Smooth muscle cell (in vitro differentiated cells): ENCODE data around the gene ESF1. TPM values are rescaled to one million over a fixed set of nuclear protein-coding genes. Genes with fewer than 3 reads are reported as not detected.

Experiments
- DNase-seq: peaks from one replicate; lab custom pipeline; 2025; ENCODE audit not compliant: unreplicated experiment; lab: John Stamatoyannopoulos, UW
- H2AFZ ChIP-seq: fragments of 200-600 bp; sonication (generic); 2 replicates; pipeline ENCODE4 v1.6.0; 2016; ENCODE audit warnings: antibody characterized with exemption, low read depth, mild to moderate bottlenecking
- H3F3A ChIP-seq: fragments of 200-600 bp; sonication (generic); 2 replicates; pipeline ENCODE4 v1.6.0; 2017; ENCODE audit warnings: antibody characterized with exemption, low read depth
- H3K27ac ChIP-seq: fragments of 200-600 bp; sonication (generic); 2 replicates; pipeline ENCODE4 v1.5.1; 2016; ENCODE audit warnings: low read depth, mild to moderate bottlenecking
- H3K27me3 ChIP-seq: fragments of 200-600 bp; sonication (generic); 2 replicates; pipeline ENCODE4 v1.6.1; 2016; ENCODE audit warnings: low read depth, mild to moderate bottlenecking
- H3K36me3 ChIP-seq: fragments of 200-600 bp; sonication (generic); 2 replicates; pipeline ENCODE4 v1.5.1; 2016; ENCODE audit warnings: low read depth
- H3K4me1 ChIP-seq: fragments of 200-600 bp; sonication (generic); 2 replicates; pipeline ENCODE4 v1.5.1; 2016; ENCODE audit warnings: low read depth
- H3K4me2 ChIP-seq: fragments of 200-600 bp; sonication (generic); 2 replicates; pipeline ENCODE4 v1.6.0; 2016; ENCODE audit warnings: mild to moderate bottlenecking
- H3K4me3 ChIP-seq: fragments of 200-600 bp; sonication (generic); 2 replicates; pipeline ENCODE4 v1.5.1; 2016; ENCODE audit warnings: mild to moderate bottlenecking
- H3K79me2 ChIP-seq: fragments of 200-600 bp; sonication (generic); 2 replicates; pipeline ENCODE4 v1.6.0; 2016; ENCODE audit warnings: low read depth, mild to moderate bottlenecking
- H3K9ac ChIP-seq: fragments of 200-600 bp; sonication (generic); 2 replicates; pipeline ENCODE4 v1.6.0; 2016; ENCODE audit warnings: low read depth
- H3K9me3 ChIP-seq: fragments of 200-600 bp; sonication (generic); replicated peaks from 2 replicates; pipeline ENCODE4 v1.5.1; 2016; ENCODE audit warnings: low read depth
- H4K20me1 ChIP-seq: fragments of 200-600 bp; sonication (generic); 2 replicates; pipeline ENCODE4 v1.6.0; 2016; ENCODE audit warnings: low read depth
- CTCF ChIP-seq: fragments of 200-600 bp; sonication (generic); IDR thresholded peaks from 2 replicates; pipeline ENCODE4 v1.5.1; 2017; ENCODE audit warnings: borderline replicate concordance, mild to moderate bottlenecking, antibody characterized with exemption; ENCODE audit not compliant: insufficient read depth, poor library complexity, severe bottlenecking
- WGBS: methylation state at CpG from one replicate; pipeline ENCODE4 v1.1.7; 2016; ENCODE audit warnings: low lambda C conversion rate; 5-methylcytosine and 5-hydroxymethylcytosine counted together
- polyA plus RNA-seq: library from polyadenylated mRNA; unstranded; fragments of >200 nt; fragmentation: Nextera tagmentation; extraction: Ambion mirVana; gene quantifications from 2 replicates; pipeline ENCODE4 v1.2.1, GENCODE V29; 2016
- total RNA-seq: library from RNA; depleted of rRNA; stranded (reverse); fragments of >200 nt; gene quantifications from 2 replicates; pipeline ENCODE4 v1.2.3, GENCODE V29; 2014

Gene ESF1
- total and polyA plus RNA-seq, 2 experiments from 2014 or later, result 5.6 to 9.3 TPM

- no peak overlapping the region for H3K9ac ChIP-seq
- no peak overlapping the region for H2AFZ ChIP-seq
- no peak overlapping the region for H3K4me3 ChIP-seq
- H3K27me3 ChIP-seq, result no peaks in the 10 kb centered on the region
- H3K9me3 ChIP-seq, result no peaks in the 10 kb centered on the region
- no peak for TF ChIP-seq CTCF
- no peaks in the 10 kb centered on the region for H3K79me2 ChIP-seq
- H3K27ac ChIP-seq, result no peak overlapping the region
- H4K20me1 ChIP-seq, result peaks cover 6% of the 10 kb centered on the region
- H3K36me3 ChIP-seq, result peaks cover 21% of the 10 kb centered on the region
- no peak for DNase-seq
- H3F3A ChIP-seq, result no peaks in the 10 kb centered on the region
- no peak overlapping the region for H3K4me2 ChIP-seq
- no peaks in the 10 kb centered on the region for H3K4me1 ChIP-seq
These were observed 32.6 kb upstream of the ESF1 start for GRCh38 chr20:13817342-13817741.

- H3K36me3 ChIP-seq, result peaks cover 21% of the 10 kb centered on the region
- H3K4me2 ChIP-seq, result no peak overlapping the region
- H2AFZ ChIP-seq, result no peak overlapping the region
- no peak for TF ChIP-seq CTCF
- no peak overlapping the region for H3K27ac ChIP-seq
- no peaks in the 10 kb centered on the region for H3F3A ChIP-seq
- no peaks in the 10 kb centered on the region for H3K4me1 ChIP-seq
- no peaks in the 10 kb centered on the region for H3K27me3 ChIP-seq
- no peak for DNase-seq
- WGBS, result 90% methylated on average over 3 of the region's 3 CpGs
- H3K9ac ChIP-seq, result no peak overlapping the region
- H3K79me2 ChIP-seq, result no peaks in the 10 kb centered on the region
- no peak overlapping the region for H3K4me3 ChIP-seq
- H3K9me3 ChIP-seq, result no peaks in the 10 kb centered on the region
- peaks cover 6% of the 10 kb centered on the region for H4K20me1 ChIP-seq
These were observed 32.0 kb upstream of the ESF1 start for GRCh38 chr20:13816757-13817156.

- Histone ChIP-seq H3K27me3 (no peaks in the 10 kb centered on the region), H3K79me2 (no peaks in the 10 kb centered on the region), H3K4me1 (no peaks in the 10 kb centered on the region), H2AFZ (no peak overlapping the region), H3K27ac (no peak overlapping the region), H3K4me2 (no peak overlapping the region), H3K9me3 (no peaks in the 10 kb centered on the region), H3K36me3 (peaks cover 27% of the 10 kb centered on the region), H4K20me1 (peaks cover 2% of the 10 kb centered on the region), H3F3A (no peaks in the 10 kb centered on the region), H3K9ac (no peak overlapping the region), H3K4me3 (no peak overlapping the region)
- no peak for TF ChIP-seq CTCF
- no peak for DNase-seq
- WGBS, result 97% methylated on average over 4 of the region's 4 CpGs
These were observed 30.0 kb upstream of the ESF1 start for GRCh38 chr20:13814672-13815071.

GRCh38 chr20:13813910-13814309 lies 29.2 kb upstream of the ESF1 start:
- Histone ChIP-seq H3K27me3 (no peaks in the 10 kb centered on the region), H3K4me2 (no peak overlapping the region), H3K27ac (no peak overlapping the region), H3K4me1 (no peaks in the 10 kb centered on the region), H3K9ac (no peak overlapping the region), H4K20me1 (no peaks in the 10 kb centered on the region), H3K79me2 (no peaks in the 10 kb centered on the region), H3K4me3 (no peak overlapping the region), H3F3A (no peaks in the 10 kb centered on the region), H2AFZ (no peak overlapping the region), H3K9me3 (no peaks in the 10 kb centered on the region), H3K36me3 (peaks cover 33% of the 10 kb centered on the region)
- WGBS, result 77% methylated on average over 3 of the region's 3 CpGs
- TF ChIP-seq CTCF, result no peak
- DNase-seq, result no peak
